ENCODE measurements around the gene CIP2A. TPM values are rescaled to one million over a fixed set of nuclear protein-coding genes. Genes with fewer than 3 reads are reported as not detected.

Gene CIP2A
- 4.9 and 6.4 TPM in 2 replicates for total RNA-seq

DNA sequence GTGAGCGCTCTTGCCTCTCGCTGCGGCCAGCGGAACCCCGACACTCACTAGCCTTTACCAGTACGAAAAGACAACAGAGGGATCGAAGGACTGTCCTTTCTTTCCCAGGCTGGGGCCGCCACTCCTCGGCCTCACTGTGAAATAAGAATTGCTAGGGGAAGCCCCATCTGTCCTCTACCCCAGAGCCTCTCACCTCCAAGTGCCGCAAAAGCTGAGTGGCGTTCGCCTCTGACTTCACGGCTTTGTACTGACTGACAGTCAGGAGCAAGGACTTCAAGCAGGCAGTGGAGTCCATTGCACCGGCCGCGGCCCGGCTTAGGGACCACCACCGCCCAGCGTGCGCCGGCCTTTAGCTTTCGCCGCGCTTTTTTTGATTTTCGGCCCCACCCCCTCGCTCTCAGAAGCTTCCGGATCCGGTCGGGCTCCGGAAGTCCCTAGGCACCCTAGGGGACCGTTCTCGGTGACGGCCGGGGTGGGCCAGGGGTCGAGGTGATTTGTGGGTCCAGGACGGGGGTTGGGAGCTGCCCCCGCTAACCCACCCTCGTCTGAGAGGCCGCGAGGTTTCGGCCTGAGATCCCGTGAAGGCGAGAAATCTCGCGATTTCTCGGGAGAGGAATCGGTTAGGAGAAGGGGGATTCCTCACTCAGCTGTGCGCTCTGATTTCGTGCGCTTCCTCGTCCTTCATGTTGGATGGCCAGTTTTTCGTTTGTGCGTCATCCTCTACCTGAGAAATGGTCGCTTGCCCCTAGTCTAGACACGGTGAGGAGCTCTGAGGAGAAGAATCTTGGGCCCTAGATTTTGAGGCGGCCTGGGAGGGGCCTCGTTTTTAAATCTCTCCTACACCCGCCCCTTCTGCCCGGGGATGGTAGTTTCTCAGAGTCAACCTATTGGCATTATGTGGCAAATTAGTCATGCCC is at the start of gene CIP2A, which contains the start of gene DZIP3:
Gene CIP2A, minus strand, starts transcription at position 358 of the 917 bp plus-strand sequence. Its CDS starts 63 bp downstream, at position 295.
Gene DZIP3, plus strand, starts transcription at position 642 of the 917 bp plus-strand sequence. CDS start 15,685 bp downstream, outside the sequence.

DNA sequence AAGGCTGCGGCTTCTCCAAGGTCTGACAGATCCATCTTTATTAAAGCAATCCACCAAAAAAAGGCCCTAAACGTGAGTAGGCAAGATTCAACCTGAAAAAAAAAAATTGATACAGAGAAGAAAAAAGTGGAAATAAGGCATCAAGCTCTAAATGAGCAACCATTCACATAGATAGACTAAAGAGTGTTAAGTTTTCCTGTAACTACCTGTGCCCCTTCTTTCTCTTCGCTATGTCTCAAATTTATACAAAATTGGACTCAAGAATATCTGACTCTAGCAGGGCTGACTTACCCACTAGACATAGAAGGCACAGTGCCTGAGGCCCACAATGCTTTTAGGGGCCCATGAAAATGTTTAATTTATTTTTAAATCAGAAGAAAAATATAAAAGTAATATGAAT is 78.7 kb downstream of the CIP2A start, which contains the start of gene MYH15:
Gene MYH15, minus strand, starts transcription at position 101 of the 400 bp plus-strand sequence. Its CDS starts 66 bp downstream, at position 35.

Other genes starting within 250 kb of the CIP2A start
- 0.09 TPM in 1 of 2 replicates, not detected in the other for gene MYH15, start 78.8 kb downstream of the CIP2A start, total RNA-seq
- gene DZIP3, start 284 bp upstream of the CIP2A start, total RNA-seq = 3.3 TPM in 2 replicates
- not detected in 2 replicates for gene RETNLB, start 168.0 kb upstream of the CIP2A start, total RNA-seq
- gene TRAT1, start 233.3 kb upstream of the CIP2A start, total RNA-seq = not detected in 2 replicates